Stimulated activated CD4-positive, alpha-beta T cell treated with anti-CD3 and anti-CD28 coated beads, Interleukin-15, amount 100 ng/mL, for 48 hours (primary cell): ENCODE results near the gene OBP2B.
A peak's percentile ranks its signal among the peaks of the same experiment; 100 is the strongest.
"Not testable (repeated sequence)": the region's sequence is repeated elsewhere in the genome, so short reads cannot be mapped to it uniquely, and the experiment has no call there.

ENCODE experiments used
- DNase-seq, 2 donors: peaks; one replicate each; pipeline ENCODE4 v3.0.0-alpha.2; 2020; ENCODE audit warnings: low read depth in 2 of 2

OBP2B gene

GRCh38 chr9:133238272-133238850 is 29.3 kb upstream of the OBP2B start:
- DNase-seq: peak in 1 of 2 donors; percentile 25

GRCh38 chr9:133237035-133237731 is 28.1 kb upstream of the OBP2B start:
- DNase-seq: no peak

- DNase-seq: not testable (repeated sequence)
Measured at GRCh38 chr9:133236291-133237034, 27.4 kb upstream of the OBP2B start.

- DNase-seq: no peak
Measured at GRCh38 chr9:133235549-133236222, 26.6 kb upstream of the OBP2B start.

GRCh38 chr9:133234577-133235322 is 25.7 kb upstream of the OBP2B start:
- DNase-seq: no peak

GRCh38 chr9:133233681-133234432 is 24.8 kb upstream of the OBP2B start:
- no peak for DNase-seq

- DNase-seq: not testable (repeated sequence)
Measured at GRCh38 chr9:133231934-133232568, 23.0 kb upstream of the OBP2B start.

- DNase-seq: not testable (repeated sequence)
Measured at GRCh38 chr9:133230514-133230913, 21.5 kb upstream of the OBP2B start.

GRCh38 chr9:133230093-133230492 is 21.0 kb upstream of the OBP2B start:
- no peak for DNase-seq

GRCh38 chr9:133228474-133229193 is 19.6 kb upstream of the OBP2B start:
- not testable (repeated sequence) for DNase-seq

GRCh38 chr9:133227996-133228395 is 18.9 kb upstream of the OBP2B start:
- DNase-seq: not testable (repeated sequence)

GRCh38 chr9:133227242-133227860 is 18.3 kb upstream of the OBP2B start:
- no peak for DNase-seq

GRCh38 chr9:133226219-133227171 is 17.4 kb upstream of the OBP2B start:
- DNase-seq: no peak

- DNase-seq: no peak
Measured at GRCh38 chr9:133225171-133226011, 16.3 kb upstream of the OBP2B start.

- DNase-seq: no peak
Measured at GRCh38 chr9:133224762-133225161, 15.7 kb upstream of the OBP2B start.

GRCh38 chr9:133223159-133223756 is 14.2 kb upstream of the OBP2B start:
- DNase-seq: not testable (repeated sequence)

GRCh38 chr9:133221994-133222393 is 12.9 kb upstream of the OBP2B start:
- DNase-seq: not testable (repeated sequence)
